Kidney glomerular epithelial cell (primary cell): ENCODE data around the gene NFILZ.

ENCODE experiments used
- DNase-seq: peaks from one replicate; lab custom pipeline; 2025; lab: John Stamatoyannopoulos, UW

The NFILZ gene

GRCh38 chr19:8642561-8642960, 12.1 kb downstream of the NFILZ start:
- no peak for DNase-seq

- no peak for DNase-seq
These were observed 13.6 kb downstream of the NFILZ start for GRCh38 chr19:8643860-8644653.

- DNase-seq, result no peak
These were observed 17.8 kb downstream of the NFILZ start for GRCh38 chr19:8648240-8648639.

- peak; percentile 46 for DNase-seq
These were observed 24.3 kb downstream of the NFILZ start for GRCh38 chr19:8654591-8655339.

- no peak for DNase-seq
These were observed 24.9 kb downstream of the NFILZ start for GRCh38 chr19:8655340-8655709.

- no peak for DNase-seq
These were observed 27.4 kb downstream of the NFILZ start for GRCh38 chr19:8657869-8658268.

- no peak for DNase-seq
These were observed 29.5 kb downstream of the NFILZ start for GRCh38 chr19:8659905-8660304.

GRCh38 chr19:8662263-8662662, 31.8 kb downstream of the NFILZ start:
- DNase-seq, result no peak

GRCh38 chr19:8663920-8664670, 33.7 kb downstream of the NFILZ start:
- DNase-seq, result no peak

- no peak for DNase-seq
These were observed 34.2 kb downstream of the NFILZ start for GRCh38 chr19:8664671-8665057.

GRCh38 chr19:8665468-8666213, 35.2 kb downstream of the NFILZ start:
- no peak for DNase-seq

GRCh38 chr19:8666814-8667405, 36.5 kb downstream of the NFILZ start:
- DNase-seq, result no peak

GRCh38 chr19:8673276-8673891, 43.0 kb downstream of the NFILZ start:
- no peak for DNase-seq

GRCh38 chr19:8675066-8675465, 44.6 kb downstream of the NFILZ start:
- no peak for DNase-seq

GRCh38 chr19:8678244-8678807, 47.9 kb downstream of the NFILZ start:
- DNase-seq, result no peak
